HCT116 (cell line): ENCODE data around the gene NECAP2. TPM values are rescaled to one million over a fixed set of nuclear protein-coding genes. Genes with fewer than 3 reads are reported as not detected.

Source experiments
- ATAC-seq: fragments of 200-7000 bp; cut with Tn5 transposase; 2 replicates; pipeline ENCODE4 v1.9.1; 2020; ENCODE audit warnings: mild to moderate bottlenecking, moderate library complexity
- BruUV-seq: library from RNA; stranded (reverse); fragments of 400-500 nt; replicated peaks from 2 replicates; lab custom pipeline; 2021; lab: Mats Ljungman, UMichigan
- CTCF ChIA-PET: fragments of 300-600 bp; sonication (Branson Sonifier 250); formaldehyde crosslinking; loops from one replicate; lab custom pipeline; 2021; ENCODE audit warnings: antibody characterized with exemption; lab: Charles Lee
- POLR2A ChIA-PET: fragments of 300-600, 350-600 bp; sonication (Branson Sonifier 250); formaldehyde crosslinking; loops from one replicate; lab custom pipeline; 2021; ENCODE audit warnings: antibody characterized with exemption; lab: Charles Lee
- RAD21 ChIA-PET, 2 experiments: fragments of 300-600 bp; sonication (Branson Sonifier 250); formaldehyde crosslinking; loops; one replicate each; lab custom pipeline; 2023; ENCODE audit warnings: low total read pairs in 2 of 2; ENCODE audit not compliant: uncharacterized antibody in 2 of 2, unreplicated experiment in 2 of 2, low non-redundant PET in 1 of 2; lab: Charles Lee
- DNase-seq: peaks from one replicate; pipeline ENCODE4 v3.0.0-alpha.2; 2010; ENCODE audit warnings: low read depth, low spot score
- H2AFZ ChIP-seq: fragments of 200-600 bp; shearing (Covaris generic), sonication (generic); 2 replicates; pipeline ENCODE4 v1.6.1; 2017; ENCODE audit warnings: low read depth, mixed run types, mixed read lengths, antibody characterized with exemption, low read length; ENCODE audit not compliant: poor library complexity, severe bottlenecking
- H3K27ac ChIP-seq: 2 replicates; pipeline ENCODE4 v1.5.1; 2012; ENCODE audit warnings: low read depth, low read length
- H3K27me3 ChIP-seq: fragments of 200-600 bp; sonication (generic); 2 replicates; pipeline ENCODE4 v1.6.1; 2016; ENCODE audit warnings: mixed run types, low read length, mixed read lengths; ENCODE audit not compliant: insufficient read depth
- H3K36me3 ChIP-seq, 2 experiments: fragments of 200-500 bp in 1 of 2; fragments of 200-600 bp in 1 of 2; sonication (Bioruptor generic) in 1 of 2; sonication (generic) in 1 of 2; 2 replicates each; pipeline versions ENCODE4 v1.5.1 to v1.6.1; 2014 to 2016; ENCODE audit warnings: low read length in 2 of 2, inconsistent platforms in 1 of 2, mixed read lengths in 1 of 2, mixed run types in 1 of 2; ENCODE audit not compliant: insufficient read depth in 2 of 2, control insufficient read depth in 1 of 2
- H3K4me1 ChIP-seq, 2 experiments: fragments of 200-600 bp in 1 of 2; sonication (generic) in 1 of 2; 2 replicates each; pipeline versions ENCODE4 v1.5.1 to v1.6.1; 2012 to 2017; ENCODE audit warnings: low read length in 2 of 2, inconsistent platforms in 1 of 2, mild to moderate bottlenecking in 1 of 2, mixed read lengths in 1 of 2, mixed run types in 1 of 2, moderate library complexity in 1 of 2; ENCODE audit not compliant: insufficient read depth in 2 of 2, control insufficient read depth in 1 of 2
- H3K4me2 ChIP-seq: fragments of 200-600 bp; sonication (generic); 2 replicates; pipeline ENCODE4 v1.6.1; 2017; ENCODE audit warnings: mixed run types, low read length, mixed read lengths
- H3K4me3 ChIP-seq, 2 experiments: fragments of 200-600 bp in 1 of 2; sonication (generic) in 1 of 2; replicated peaks in 1 of 2; 2 replicates each; pipeline ENCODE4 v1.5.1; 2011 to 2016; ENCODE audit warnings: low read length in 2 of 2, control low read depth in 1 of 2, low read depth in 1 of 2, mild to moderate bottlenecking in 1 of 2, mixed read lengths in 1 of 2, mixed run types in 1 of 2
- H3K79me2 ChIP-seq: fragments of 200-600 bp; sonication (generic); 2 replicates; pipeline ENCODE4 v1.6.1; 2017; ENCODE audit warnings: mild to moderate bottlenecking, mixed run types, low read length, moderate library complexity, mixed read lengths; ENCODE audit not compliant: insufficient read depth
- H3K9ac ChIP-seq: fragments of 200-600 bp; sonication (generic); 2 replicates; pipeline ENCODE4 v1.6.1; 2016; ENCODE audit warnings: low read length, mixed read lengths
- H3K9me2 ChIP-seq: fragments of 200-600 bp; sonication (generic), shearing (Covaris generic); 2 replicates; pipeline ENCODE4 v1.6.1; 2017; ENCODE audit warnings: mixed run types, mild to moderate bottlenecking, moderate library complexity; ENCODE audit not compliant: insufficient read depth
- H3K9me3 ChIP-seq, 2 experiments: fragments of 200-500 bp in 1 of 2; fragments of 200-600 bp in 1 of 2; sonication (Bioruptor generic) in 1 of 2; sonication (generic) in 1 of 2; 2 replicates each; pipeline ENCODE4 v1.6.1; 2014 to 2017; ENCODE audit warnings: low read length in 2 of 2, mixed read lengths in 2 of 2, inconsistent platforms in 1 of 2, low read depth in 1 of 2, mild to moderate bottlenecking in 1 of 2, mixed run types in 1 of 2, moderate library complexity in 1 of 2; ENCODE audit not compliant: control insufficient read depth in 1 of 2, insufficient read depth in 1 of 2
- H4K20me1 ChIP-seq: fragments of 200-600 bp; sonication (generic), shearing (Covaris generic); 2 replicates; pipeline ENCODE4 v1.6.1; 2017; ENCODE audit warnings: mixed run types, mild to moderate bottlenecking, moderate library complexity; ENCODE audit not compliant: insufficient read depth
- CBX3 ChIP-seq: IDR thresholded peaks from 2 replicates; pipeline ENCODE4 v1.6.1; 2012; ENCODE audit warnings: low read depth
- CEBPB ChIP-seq: IDR thresholded peaks from 2 replicates; pipeline ENCODE4 v1.6.1; 2012; ENCODE audit warnings: low read depth
- ELF1 ChIP-seq: IDR thresholded peaks from 2 replicates; pipeline ENCODE4 v1.6.1; 2012; ENCODE audit warnings: low read depth, borderline replicate concordance
- EZH2 ChIP-seq: fragments of 200-600 bp; sonication (generic); IDR thresholded peaks from 2 replicates; pipeline ENCODE4 v1.6.1; 2017; ENCODE audit warnings: antibody characterized with exemption, mixed run types
- EZH2phosphoT487 ChIP-seq: fragments of 200-600 bp; IDR thresholded peaks from 2 replicates; pipeline ENCODE4 v1.6.1; 2018; ENCODE audit warnings: antibody characterized with exemption, borderline replicate concordance
- FOSL1 ChIP-seq: IDR thresholded peaks from 2 replicates; pipeline ENCODE4 v1.6.1; 2012; ENCODE audit warnings: low read depth
- JUND ChIP-seq: IDR thresholded peaks from 2 replicates; pipeline ENCODE4 v1.6.1; 2012
- POLR2AphosphoS5 ChIP-seq: IDR thresholded peaks from 2 replicates; pipeline ENCODE4 v1.6.1; 2011; ENCODE audit warnings: mild to moderate bottlenecking, low read depth, low read length, moderate library complexity
- RAD21 ChIP-seq: IDR thresholded peaks from 2 replicates; pipeline ENCODE4 v1.6.1; 2012; ENCODE audit warnings: low read depth, mild to moderate bottlenecking
- SIN3A ChIP-seq: IDR thresholded peaks from 2 replicates; pipeline ENCODE4 v1.6.1; 2012; ENCODE audit warnings: low read depth
- SP1 ChIP-seq: IDR thresholded peaks from 2 replicates; pipeline ENCODE4 v1.6.1; 2012; ENCODE audit warnings: low read depth
- YY1 ChIP-seq: IDR thresholded peaks from 2 replicates; pipeline ENCODE4 v1.6.1; 2011; ENCODE audit warnings: low read length, low read depth, moderate library complexity, mild to moderate bottlenecking; ENCODE audit not compliant: insufficient replicate concordance; ENCODE audit errors: extremely low read depth
- ZFX ChIP-seq: fragments of 450-650 bp; IDR thresholded peaks from 2 replicates; pipeline ENCODE4 v1.6.1; 2017
- intact Hi-C: fragments of 100-400 bp; cut with micrococcal nuclease; formaldehyde crosslinking; loops from 2 replicates; pipeline ENCODE4 v1.10.0; 2022
- total RNA-seq: library from RNA; stranded (reverse); gene quantifications from one replicate; pipeline ENCODE4 v1.2.1, GENCODE V29; 2021; ENCODE audit not compliant: unreplicated experiment
- TF ChIP-seq, protein P1 (sequence below): IDR thresholded peaks from 2 replicates; pipeline ENCODE4 v1.6.1; 2011; ENCODE audit warnings: mild to moderate bottlenecking, low read length, moderate library complexity; ENCODE audit not compliant: insufficient replicate concordance; ENCODE audit errors: extremely low read depth
- TF ChIP-seq, protein P2 (sequence below): IDR thresholded peaks from 2 replicates; pipeline ENCODE4 v1.6.1; 2012
- TF ChIP-seq, protein P3 (sequence below): IDR thresholded peaks from 2 replicates; pipeline ENCODE4 v1.6.1; 2012

Gene NECAP2
- total RNA-seq, 1 experiment from 2014 or later: 35.5 TPM

DNA sequence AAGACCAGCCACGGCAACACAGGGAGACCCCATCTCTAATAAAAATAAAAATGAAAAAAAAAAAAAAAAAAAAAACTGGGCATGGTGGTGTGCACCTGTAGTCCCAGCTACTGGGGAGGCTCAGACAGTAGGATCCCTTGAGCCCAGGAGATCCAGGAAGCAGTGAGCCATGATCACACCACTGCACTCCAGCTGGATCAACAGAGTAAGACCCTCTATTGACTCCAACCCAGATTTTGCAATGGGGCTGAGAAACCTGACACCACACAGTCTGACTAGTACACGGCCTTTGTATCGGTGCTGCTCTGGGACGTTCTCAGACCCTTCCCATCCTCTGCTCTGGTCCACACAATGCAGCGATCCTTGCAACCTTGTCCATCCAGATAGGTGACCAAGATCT, 35.1 kb upstream of the NECAP2 start:
- POLR2A ChIA-PET: no interaction called here
- ATAC-seq (no peak), DNase-seq (no peak)
- no peaks in the 10 kb centered on the region for H3K27me3 ChIP-seq
- H3K4me2 ChIP-seq: no peak overlapping the region
- H4K20me1 ChIP-seq: no peaks in the 10 kb centered on the region
- H3K27ac ChIP-seq: no peak overlapping the region
- H3K4me1 ChIP-seq: peaks cover 0 to 8% of the 10 kb centered on the region in 2 experiments; a peak in 1 of 4 replicates
- H2AFZ ChIP-seq: no peak overlapping the region
- no peak overlapping the region for H3K9ac ChIP-seq
- H3K36me3 ChIP-seq: no peaks in the 10 kb centered on the region
- TF ChIP-seq FOSL1 (no peak), ELF1 (no peak), EZH2phosphoT487 (no peak), CEBPB (no peak), ZFX (no peak), POLR2AphosphoS5 (no peak), YY1 (no peak), SP1 (no peak), SIN3A (no peak), EZH2 (no peak), JUND (no peak), CBX3 (no peak), RAD21 (no peak)
- TF ChIP-seq, protein P1, sequence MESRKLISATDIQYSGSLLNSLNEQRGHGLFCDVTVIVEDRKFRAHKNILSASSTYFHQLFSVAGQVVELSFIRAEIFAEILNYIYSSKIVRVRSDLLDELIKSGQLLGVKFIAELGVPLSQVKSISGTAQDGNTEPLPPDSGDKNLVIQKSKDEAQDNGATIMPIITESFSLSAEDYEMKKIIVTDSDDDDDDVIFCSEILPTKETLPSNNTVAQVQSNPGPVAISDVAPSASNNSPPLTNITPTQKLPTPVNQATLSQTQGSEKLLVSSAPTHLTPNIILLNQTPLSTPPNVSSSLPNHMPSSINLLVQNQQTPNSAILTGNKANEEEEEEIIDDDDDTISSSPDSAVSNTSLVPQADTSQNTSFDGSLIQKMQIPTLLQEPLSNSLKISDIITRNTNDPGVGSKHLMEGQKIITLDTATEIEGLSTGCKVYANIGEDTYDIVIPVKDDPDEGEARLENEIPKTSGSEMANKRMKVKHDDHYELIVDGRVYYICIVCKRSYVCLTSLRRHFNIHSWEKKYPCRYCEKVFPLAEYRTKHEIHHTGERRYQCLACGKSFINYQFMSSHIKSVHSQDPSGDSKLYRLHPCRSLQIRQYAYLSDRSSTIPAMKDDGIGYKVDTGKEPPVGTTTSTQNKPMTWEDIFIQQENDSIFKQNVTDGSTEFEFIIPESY: no peak
- TF ChIP-seq, protein P2, sequence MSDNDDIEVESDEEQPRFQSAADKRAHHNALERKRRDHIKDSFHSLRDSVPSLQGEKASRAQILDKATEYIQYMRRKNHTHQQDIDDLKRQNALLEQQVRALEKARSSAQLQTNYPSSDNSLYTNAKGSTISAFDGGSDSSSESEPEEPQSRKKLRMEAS: no peak
- TF ChIP-seq, protein P3, sequence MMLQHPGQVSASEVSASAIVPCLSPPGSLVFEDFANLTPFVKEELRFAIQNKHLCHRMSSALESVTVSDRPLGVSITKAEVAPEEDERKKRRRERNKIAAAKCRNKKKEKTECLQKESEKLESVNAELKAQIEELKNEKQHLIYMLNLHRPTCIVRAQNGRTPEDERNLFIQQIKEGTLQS: no peak
- TF ChIP-seq, all 23 proteins: peak for 0
- no TSS peak for BruUV-seq
- Histone ChIP-seq H3K9me2 (no peaks in the 10 kb centered on the region), H3K79me2 (no peaks in the 10 kb centered on the region), H3K9me3 (no peaks in the 10 kb centered on the region), H3K4me3 (no peak overlapping the region)
- CTCF ChIA-PET: no interaction called here
- RAD21 ChIA-PET: no interaction called here
- intact Hi-C loops: no loop called here
